Heart left ventricle (tissue), 13 donors: Measurements from ENCODE around the gene CAP1.

ENCODE experiments used
- POLR2A ChIP-seq, 2 donors: fragments of 450-650 bp; IDR thresholded peaks; one replicate each; pipeline ENCODE4 v1.6.1; 2017; ENCODE audit warnings: antibody characterized with exemption in 2 of 2, mild to moderate bottlenecking in 2 of 2, moderate library complexity in 2 of 2
- TF ChIP-seq, protein P1 (sequence below), 12 donors: fragments of 200-600 bp; sonication (generic) in 4 of 12; IDR thresholded peaks; one replicate each; pipeline versions ENCODE4 v1.5.0 to v1.8.0; 2018 to 2022; ENCODE audit warnings: antibody characterized with exemption in 12 of 12, mild to moderate bottlenecking in 5 of 12
- donor health status: ischemic (EF 13 %, LVEDD 7.1; RV severe dilation, severe dysfunction).
- donor health status: DM: no; HTN: yes; CAD: no.
- donor health status: DM: no; HTN: no; CAD: no.
- donor health status: ischemic (EF 25% LVEDD 6.9; RV normal size, moderate dysfunction).
- donor health status: ischemic (EF 25% LVEDD 5.7; RV mildly dilated, moderate dysfunction).
- donor health status: ischemic (EF 35%, LVEDD 5.7; RV mildly dilated, moderate dysfunction).
- donor health status: nonischemic (EF 11% LVEDD 7.7; RV severe dilation, severe dysfunction).
- donor health status: DM: yes; HTN: yes; CAD: no.
- donor health status: PGD.
- donor health status: ischemic (EF 29% LVEDD 5.4; RV normal size, mild dysfunction).
- donor health status: nonischemic (EF 23%, LVEDD 6.1; RV moderate dilation, normal function).

DNA sequence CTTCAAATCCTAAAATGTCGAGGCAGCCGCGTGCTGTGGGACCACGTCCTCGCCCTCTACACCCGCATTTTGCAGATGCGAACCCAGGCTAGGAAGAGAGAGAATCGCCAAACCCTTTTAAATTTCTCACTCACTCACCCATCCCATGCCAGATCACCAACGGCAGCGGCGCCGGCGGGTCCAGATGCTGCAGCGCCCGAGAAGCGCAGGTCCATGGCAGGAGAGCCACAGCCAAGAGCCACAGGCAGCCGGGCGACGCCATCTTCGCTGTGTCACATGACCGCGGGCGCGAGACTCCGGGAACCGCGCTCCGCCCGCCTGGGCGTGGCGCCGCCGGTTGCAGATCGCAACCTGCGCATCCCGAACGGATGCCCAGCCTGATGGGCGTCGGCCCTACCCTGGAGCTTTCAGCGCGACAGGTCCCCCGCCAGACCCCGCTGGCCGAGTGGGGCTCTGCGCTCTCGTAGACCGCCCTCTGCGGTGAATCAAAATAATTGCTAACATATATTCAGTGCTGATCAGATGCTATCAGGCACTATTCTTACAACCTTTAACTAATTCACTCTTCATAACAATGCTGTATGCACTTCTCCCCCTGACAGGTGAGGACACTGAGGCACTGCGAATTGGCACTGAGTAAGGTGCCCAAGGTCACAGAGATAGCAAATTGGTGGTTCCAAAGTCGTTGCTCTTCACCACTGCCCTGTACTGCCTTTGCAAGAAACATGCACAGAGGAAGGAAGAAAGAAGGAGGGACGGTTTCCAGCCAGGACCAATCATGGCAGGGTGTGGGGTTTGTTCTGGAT, 56.7 kb downstream of the CAP1 start, which contains the start of gene PPT1:
- TF ChIP-seq, protein P1, sequence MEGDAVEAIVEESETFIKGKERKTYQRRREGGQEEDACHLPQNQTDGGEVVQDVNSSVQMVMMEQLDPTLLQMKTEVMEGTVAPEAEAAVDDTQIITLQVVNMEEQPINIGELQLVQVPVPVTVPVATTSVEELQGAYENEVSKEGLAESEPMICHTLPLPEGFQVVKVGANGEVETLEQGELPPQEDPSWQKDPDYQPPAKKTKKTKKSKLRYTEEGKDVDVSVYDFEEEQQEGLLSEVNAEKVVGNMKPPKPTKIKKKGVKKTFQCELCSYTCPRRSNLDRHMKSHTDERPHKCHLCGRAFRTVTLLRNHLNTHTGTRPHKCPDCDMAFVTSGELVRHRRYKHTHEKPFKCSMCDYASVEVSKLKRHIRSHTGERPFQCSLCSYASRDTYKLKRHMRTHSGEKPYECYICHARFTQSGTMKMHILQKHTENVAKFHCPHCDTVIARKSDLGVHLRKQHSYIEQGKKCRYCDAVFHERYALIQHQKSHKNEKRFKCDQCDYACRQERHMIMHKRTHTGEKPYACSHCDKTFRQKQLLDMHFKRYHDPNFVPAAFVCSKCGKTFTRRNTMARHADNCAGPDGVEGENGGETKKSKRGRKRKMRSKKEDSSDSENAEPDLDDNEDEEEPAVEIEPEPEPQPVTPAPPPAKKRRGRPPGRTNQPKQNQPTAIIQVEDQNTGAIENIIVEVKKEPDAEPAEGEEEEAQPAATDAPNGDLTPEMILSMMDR (IDR thresholded peaks at IDR 0.05), result peak in 7 of 12 donors; percentile 25 to 46 (median 26)
- TF ChIP-seq POLR2A (IDR thresholded peaks at IDR 0.05), result peak in 1 of 2 donors; percentile 46
